HG03378 (cell line): ENCODE measurements around the gene KCNIP4.

Experiments used
- ATAC-seq: cut with Tn5 transposase; IDR thresholded peaks from one replicate; pipeline ENCODE4 v1.9.1; 2021; ENCODE audit warnings: mild to moderate bottlenecking, moderate library complexity; ENCODE audit not compliant: unreplicated experiment

KCNIP4 gene

GRCh38 chr4:21699446-21699845, 249.1 kb downstream of the KCNIP4 start:
- ATAC-seq: no peak

GRCh38 chr4:21697583-21697982, 251.0 kb downstream of the KCNIP4 start:
- no peak for ATAC-seq

DNA sequence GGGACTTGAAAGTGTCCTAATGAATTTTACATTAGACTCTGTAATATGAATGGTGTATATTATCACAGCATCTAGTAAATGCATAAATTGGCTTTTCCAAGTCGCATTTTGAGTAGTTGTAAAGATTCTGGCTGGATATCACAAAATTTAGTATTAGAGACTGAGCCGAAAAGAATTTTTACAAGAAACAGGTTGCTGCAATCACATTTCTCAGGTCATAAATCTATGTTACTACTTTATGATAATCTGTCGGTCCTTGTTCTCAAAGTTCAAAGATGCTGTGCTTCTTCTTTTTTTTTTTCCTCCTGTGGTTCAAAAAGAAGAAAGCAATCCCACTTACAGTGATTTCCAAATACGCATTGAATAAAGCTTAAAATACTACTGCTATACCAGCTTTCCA, 253.4 kb downstream of the KCNIP4 start:
- ATAC-seq: no peak

DNA sequence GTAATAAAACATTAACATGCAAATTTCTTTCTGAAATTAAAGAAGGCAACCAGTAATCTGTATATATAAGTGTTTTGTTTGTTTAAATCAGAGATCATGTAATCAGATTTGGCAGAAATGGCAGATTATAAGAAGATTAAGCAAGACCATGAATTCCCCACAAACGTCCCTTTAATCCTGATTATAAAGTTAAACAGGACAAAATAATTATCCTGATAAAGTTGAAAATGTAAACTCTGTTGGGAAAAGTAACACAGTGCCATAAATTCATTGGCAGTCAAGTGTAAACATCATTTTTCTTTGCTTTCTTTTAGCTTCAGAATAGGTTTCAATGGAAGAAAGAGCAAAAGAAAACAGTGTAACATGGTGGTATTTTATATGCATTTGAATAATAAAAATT, 256.3 kb downstream of the KCNIP4 start:
- ATAC-seq: no peak

GRCh38 chr4:21688596-21689265, 259.8 kb downstream of the KCNIP4 start:
- ATAC-seq: no peak

DNA sequence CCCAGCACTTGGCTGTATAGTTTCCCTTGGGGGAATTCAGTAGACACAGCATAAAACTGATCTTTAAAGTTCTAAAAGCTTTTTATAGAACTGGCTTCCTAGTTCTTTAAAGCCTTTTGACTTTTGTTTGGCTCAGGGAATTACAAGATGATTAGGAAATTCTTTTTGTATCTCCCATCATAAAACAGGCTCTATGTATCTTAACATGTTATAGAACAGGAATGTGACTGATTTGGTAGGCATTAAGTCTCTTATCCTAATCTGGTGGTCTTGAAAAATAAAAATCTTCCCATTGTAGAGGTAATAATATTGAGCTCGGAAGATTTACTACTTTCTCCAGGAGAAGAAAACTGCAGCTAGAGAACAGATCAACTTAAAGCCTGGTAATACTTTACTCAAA, 262.7 kb downstream of the KCNIP4 start:
- ATAC-seq: no peak

DNA sequence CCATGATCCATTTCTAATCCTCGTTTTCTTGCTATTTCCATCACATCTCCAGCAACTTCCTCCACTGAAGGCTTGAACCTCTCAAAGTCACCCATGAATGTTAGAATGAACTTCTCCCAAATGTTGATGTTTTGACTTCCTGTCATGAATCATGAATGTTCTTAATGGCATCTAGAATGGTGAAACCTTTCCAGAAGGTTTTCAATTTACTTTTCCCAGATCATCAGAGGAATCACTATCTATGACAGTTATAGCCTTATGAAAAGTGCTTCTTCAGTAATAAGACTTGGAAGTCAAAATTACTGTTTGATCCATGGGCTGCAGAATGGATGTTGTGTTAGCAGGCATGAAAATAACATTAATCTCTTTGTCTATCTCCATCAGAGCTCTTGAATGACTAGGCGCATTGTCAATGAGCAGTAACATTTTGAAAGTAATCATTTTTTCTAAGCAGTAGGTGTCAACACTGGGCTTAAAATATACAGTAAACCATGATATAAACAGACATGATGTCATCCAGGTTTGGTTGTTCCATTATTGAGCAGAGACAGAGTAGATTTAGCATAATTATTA, 268.2 kb downstream of the KCNIP4 start:
- ATAC-seq: no peak

DNA sequence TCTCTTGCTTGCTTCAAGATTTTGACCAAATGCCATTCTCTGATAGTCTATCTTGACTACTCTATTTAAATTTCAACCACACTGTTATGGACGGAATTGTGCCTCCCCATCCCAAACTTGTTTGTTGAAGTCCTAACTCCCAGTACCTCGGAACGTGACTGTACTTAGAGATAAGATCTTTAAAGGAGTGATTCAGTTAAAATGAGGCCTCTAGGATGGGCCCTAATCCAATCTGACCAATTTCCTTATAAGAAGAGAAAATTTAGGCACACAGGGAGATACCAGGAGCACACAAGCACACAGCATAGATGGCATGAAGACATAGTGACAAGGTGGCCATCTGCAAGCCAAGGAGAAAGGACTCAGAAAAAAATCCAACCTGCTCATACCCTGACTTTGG, 269.9 kb downstream of the KCNIP4 start:
- ATAC-seq: no peak

- ATAC-seq: no peak
These were observed 271.4 kb downstream of the KCNIP4 start for GRCh38 chr4:21677173-21677572.

DNA sequence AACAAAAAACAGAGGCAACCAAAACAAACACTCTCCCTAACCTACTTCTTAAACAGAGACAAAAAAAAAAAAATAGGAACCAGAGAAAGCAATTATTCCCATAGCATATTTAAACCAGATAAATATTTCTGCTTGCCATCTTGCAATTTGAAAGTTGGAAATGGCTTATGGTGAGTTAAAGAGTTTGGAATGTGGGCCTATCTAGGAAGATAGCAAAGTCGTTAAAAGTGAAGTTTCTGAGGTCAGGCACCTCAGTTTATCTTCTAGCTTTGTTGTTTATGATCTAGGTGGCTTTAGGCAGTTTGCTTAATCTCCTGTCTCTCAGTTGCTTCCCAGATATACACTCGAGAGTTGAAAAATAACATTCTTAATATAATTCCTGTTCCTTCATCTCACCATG, 284.2 kb downstream of the KCNIP4 start:
- ATAC-seq: no peak

DNA sequence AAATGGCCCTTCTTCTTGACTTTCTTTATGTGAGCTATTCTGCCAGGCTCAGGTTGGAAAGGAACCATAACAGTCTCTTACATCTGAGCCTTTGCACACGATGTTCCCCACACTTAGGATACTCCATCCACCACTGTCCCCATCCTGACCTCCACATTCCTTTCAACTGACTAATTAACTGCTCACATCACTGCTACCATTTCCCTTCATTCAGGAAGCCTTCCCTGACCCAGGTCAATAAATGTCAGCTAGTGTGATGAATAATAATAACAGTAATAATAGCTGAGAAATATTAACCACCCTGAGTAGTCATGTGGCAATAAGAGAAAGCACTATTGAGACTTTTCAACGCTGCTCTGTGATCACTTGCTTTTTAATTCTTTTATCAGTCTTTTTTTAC, 291.7 kb downstream of the KCNIP4 start:
- ATAC-seq: no peak

GRCh38 chr4:21655031-21655430, 293.5 kb downstream of the KCNIP4 start:
- no peak for ATAC-seq

DNA sequence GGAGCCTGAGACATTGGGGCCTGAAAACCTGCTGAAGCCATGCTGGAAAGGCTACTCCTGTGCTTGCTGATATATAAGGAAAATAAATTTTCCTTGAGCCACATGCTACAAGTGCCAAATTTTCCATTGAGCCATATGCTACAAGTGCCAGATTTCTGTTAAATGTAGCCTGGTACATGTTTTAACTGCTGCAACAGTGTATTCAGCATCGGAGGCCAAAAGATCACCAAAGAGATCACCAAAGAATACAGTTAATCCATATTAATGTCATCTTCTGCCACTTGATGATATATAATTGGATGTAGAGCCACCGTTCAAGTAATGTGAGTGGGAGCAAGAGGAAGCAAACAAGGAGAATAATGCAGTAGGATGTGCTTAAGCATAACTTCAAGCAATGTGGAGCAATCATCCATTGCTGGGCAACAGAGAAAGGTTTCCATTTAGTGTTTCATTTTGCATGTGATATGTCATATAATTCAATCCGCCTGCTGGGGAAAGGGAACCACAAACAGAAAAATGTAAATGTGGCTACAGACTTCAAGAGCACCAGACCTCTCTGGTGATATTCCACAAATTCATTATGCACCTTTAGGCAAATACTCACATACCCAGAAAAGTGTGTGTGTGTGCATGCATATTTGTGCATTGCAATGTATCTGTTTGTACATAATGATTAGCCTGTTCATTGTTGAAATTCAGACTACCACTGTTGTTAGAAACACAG, 295.9 kb downstream of the KCNIP4 start:
- no peak for ATAC-seq

GRCh38 chr4:21649391-21650090, 299.0 kb downstream of the KCNIP4 start:
- no peak for ATAC-seq

DNA sequence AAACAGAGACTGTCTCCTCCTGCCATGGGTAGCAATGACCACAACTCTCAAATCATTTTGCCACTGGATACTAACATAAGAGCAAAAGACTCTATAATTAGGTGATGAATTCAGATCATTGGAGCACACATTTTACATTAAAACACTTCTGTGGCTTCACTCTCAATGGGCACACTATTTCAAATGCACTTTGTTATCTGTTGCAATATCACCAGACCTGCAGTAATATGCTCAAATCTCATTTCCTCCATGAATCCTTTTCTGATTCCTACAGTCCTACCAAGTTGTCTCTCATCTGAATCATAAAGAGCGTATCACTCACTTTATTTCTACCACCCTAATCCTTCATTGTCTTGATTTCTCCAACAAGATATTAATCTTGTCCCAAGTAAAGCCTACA, 302.8 kb downstream of the KCNIP4 start:
- ATAC-seq: no peak

- no peak for ATAC-seq
These were observed 306.9 kb downstream of the KCNIP4 start for GRCh38 chr4:21641696-21642095.

DNA sequence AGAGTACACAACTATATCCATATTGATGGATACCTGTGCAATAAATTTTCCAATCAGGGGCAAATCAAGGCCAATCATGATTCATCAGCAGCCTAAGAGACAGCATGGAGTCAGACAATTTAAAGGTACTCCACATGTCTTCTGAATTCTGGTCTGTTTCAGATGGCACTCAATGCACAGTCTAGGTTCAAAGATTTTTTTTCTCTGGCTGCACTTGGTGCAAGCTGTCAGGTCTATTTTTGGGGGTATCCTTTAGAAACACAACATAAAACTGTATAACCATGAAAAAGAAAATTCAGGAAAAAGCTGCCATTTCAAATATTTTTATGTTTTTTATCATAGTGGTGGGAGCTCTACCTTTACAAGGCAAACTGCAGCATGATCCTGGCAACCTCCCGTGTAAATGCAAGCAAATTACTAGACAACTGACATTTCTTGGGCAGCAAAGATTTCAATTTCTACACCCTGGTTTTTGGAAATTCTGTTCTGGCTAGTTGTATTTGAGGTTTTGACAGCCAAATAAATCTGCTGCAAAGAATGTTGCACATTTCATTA, 310.3 kb downstream of the KCNIP4 start:
- ATAC-seq: no peak

DNA sequence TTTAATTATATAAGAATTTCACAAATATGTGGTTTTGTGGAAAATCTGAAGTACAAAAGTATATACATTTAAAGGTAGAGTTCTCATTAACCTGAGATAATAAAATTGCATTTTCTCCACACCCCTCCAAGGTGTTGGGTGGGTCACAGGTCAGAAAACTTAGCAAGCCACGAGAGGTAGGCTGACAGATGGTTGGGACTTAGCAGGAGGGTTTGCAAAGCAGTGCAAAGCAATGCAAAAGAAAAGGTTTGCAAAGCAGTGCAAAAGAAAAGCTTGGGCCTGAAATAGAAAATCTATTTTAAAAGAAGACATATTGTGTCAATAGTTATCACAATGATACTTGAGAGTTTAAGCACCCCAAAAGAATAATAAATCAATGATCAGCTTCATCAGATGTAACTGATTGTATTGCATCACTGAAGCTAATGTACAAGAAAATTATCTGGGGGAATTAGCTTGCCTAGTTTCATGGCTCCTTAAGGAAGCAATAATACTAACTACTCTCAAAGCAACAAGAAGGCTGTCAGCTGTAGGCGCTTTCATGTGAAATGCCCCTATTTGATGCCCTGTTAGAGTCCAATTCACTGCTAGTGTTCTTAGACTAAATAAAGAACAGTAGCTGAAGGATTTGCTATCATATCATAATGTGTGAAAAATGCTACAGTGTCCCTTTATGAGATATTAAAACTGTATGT, 319.5 kb downstream of the KCNIP4 start:
- no peak for ATAC-seq

- ATAC-seq: no peak
These were observed 320.4 kb downstream of the KCNIP4 start for GRCh38 chr4:21628116-21628670.

GRCh38 chr4:21625447-21625846, 323.1 kb downstream of the KCNIP4 start:
- no peak for ATAC-seq

GRCh38 chr4:21605006-21605405, 343.6 kb downstream of the KCNIP4 start:
- no peak for ATAC-seq
